ENCODE results near the gene RORB. TPM values are rescaled to one million over a fixed set of nuclear protein-coding genes. Genes with fewer than 3 reads are reported as not detected.

RORB gene
- total RNA-seq, 4 donors from 2014 or later = 0.04 to 0.19 (median 0.14) TPM

DNA sequence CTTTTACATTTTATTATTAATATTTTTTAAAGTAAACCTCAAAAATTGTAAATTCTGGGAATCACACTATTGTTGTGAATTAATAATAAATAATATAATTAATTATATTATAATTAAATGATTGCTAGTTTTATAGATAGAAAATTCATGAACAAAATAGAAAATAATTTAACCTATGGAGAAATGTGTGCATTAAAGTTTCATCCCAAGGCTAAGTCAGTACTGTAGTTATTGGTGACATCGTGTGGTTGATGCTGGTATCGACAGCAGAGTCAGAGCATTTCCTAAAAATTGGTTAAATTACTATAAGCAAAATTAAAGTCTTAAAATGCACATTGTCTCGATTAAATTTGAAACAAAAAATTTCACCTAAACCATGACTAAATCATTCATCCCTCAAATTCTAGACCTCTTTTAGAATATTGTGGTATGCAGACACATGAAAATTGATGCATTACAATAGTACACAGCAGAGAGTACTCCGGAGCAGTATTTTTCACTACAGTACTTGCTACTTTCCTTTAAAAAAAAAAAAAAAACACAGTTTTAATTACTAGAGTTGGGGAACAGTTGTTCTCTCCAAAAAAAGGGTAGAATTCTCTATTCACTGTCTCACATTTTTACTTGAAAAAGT, 73.9 kb downstream of the RORB start:
- intact Hi-C loops (cut with DNase I; ENCODE audit: low total_unique reads) = no loop called here
- no peak for DNase-seq (ENCODE audit: low spot score in 2 of 2)
- WGBS, 2 donors = 20 to 27% methylated on average over 4 of the region's 4 CpGs
- no peak for TF ChIP-seq POLR2A (IDR thresholded peaks at IDR 0.05)
- no peak overlapping the region for H3K4me3 ChIP-seq (ENCODE audit: low read depth, poor library complexity, severe bottlenecking)

- DNase-seq (ENCODE audit: low spot score in 2 of 2) = no peak
- 69 to 71% methylated on average over 8 of the region's 8 CpGs for WGBS, 2 donors
- TF ChIP-seq, protein P1, sequence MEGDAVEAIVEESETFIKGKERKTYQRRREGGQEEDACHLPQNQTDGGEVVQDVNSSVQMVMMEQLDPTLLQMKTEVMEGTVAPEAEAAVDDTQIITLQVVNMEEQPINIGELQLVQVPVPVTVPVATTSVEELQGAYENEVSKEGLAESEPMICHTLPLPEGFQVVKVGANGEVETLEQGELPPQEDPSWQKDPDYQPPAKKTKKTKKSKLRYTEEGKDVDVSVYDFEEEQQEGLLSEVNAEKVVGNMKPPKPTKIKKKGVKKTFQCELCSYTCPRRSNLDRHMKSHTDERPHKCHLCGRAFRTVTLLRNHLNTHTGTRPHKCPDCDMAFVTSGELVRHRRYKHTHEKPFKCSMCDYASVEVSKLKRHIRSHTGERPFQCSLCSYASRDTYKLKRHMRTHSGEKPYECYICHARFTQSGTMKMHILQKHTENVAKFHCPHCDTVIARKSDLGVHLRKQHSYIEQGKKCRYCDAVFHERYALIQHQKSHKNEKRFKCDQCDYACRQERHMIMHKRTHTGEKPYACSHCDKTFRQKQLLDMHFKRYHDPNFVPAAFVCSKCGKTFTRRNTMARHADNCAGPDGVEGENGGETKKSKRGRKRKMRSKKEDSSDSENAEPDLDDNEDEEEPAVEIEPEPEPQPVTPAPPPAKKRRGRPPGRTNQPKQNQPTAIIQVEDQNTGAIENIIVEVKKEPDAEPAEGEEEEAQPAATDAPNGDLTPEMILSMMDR (IDR thresholded peaks at IDR 0.05) = no peak
- no peak for TF ChIP-seq POLR2A (IDR thresholded peaks at IDR 0.05)
- H3K4me3 ChIP-seq (ENCODE audit: low read depth, poor library complexity, severe bottlenecking) = no peak overlapping the region
- intact Hi-C loops (cut with DNase I; ENCODE audit: low total_unique reads) = no loop called here
Observed at GRCh38 chr9:74573640-74574191, 76.6 kb downstream of the RORB start.

GRCh38 chr9:74576176-74576575, 79.0 kb downstream of the RORB start:
- DNase-seq (ENCODE audit: low spot score in 2 of 2) = no peak
- H3K4me3 ChIP-seq (ENCODE audit: low read depth, poor library complexity, severe bottlenecking) = no peak overlapping the region
- TF ChIP-seq, protein P1 (IDR thresholded peaks at IDR 0.05) = no peak
- TF ChIP-seq POLR2A (IDR thresholded peaks at IDR 0.05) = no peak
- WGBS, 2 donors = 63 to 74% methylated on average over 1 of the region's 1 CpG
- intact Hi-C loops (cut with DNase I; ENCODE audit: low total_unique reads) = no loop called here

DNA sequence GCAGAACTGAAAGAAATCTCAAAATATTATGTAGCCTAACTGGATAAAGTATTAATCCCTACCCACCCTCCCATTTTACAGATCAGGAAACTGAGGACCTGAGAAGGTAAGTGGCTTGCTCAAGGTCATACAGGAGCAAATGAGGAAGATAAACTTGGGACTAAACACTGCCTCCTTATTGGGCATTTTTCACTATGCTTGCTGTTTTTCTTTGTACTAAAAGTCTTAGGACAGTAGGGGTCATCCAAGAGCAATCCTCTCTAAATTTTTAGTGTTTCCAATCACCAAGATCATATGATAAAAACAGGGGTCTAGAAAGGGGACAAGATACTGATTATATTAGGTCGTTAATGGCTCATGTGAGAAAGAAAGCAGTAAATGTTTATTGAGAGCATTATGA, 80.8 kb downstream of the RORB start:
- intact Hi-C loops (cut with DNase I; ENCODE audit: low total_unique reads) = no loop called here
- TF ChIP-seq POLR2A (IDR thresholded peaks at IDR 0.05) = no peak
- TF ChIP-seq, protein P1 (IDR thresholded peaks at IDR 0.05) = no peak
- 38 to 46% methylated on average over 1 of the region's 1 CpG for WGBS, 2 donors
- H3K4me3 ChIP-seq (ENCODE audit: low read depth, poor library complexity, severe bottlenecking) = no peak overlapping the region
- DNase-seq (ENCODE audit: low spot score in 2 of 2) = no peak

DNA sequence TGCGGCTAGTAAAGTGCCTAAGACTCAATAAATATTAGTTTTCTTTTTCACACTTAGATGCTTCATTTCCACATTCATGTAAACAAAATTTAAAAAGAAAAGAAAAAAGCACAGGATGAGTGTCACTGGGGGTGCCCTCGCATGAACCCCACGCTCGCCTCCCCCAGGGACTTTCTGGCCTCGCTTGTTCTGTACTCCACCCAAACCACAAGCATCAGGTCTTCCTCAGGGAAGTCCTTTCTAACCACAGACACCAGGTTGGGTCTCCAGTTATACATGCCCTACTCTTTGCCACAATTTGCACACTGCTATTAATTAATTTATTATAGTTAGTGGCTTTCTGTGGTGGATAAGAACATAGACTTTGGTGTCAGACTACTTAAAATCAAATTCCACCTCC, 92.4 kb downstream of the RORB start:
- 74 to 79% methylated on average over 5 of the region's 5 CpGs for WGBS, 2 donors

GRCh38 chr9:74595286-74595685, 98.2 kb downstream of the RORB start:
- intact Hi-C loops (cut with DNase I; ENCODE audit: low total_unique reads) = no loop called here
- H3K4me3 ChIP-seq (ENCODE audit: low read depth, poor library complexity, severe bottlenecking) = no peak overlapping the region
- TF ChIP-seq, protein P1 (IDR thresholded peaks at IDR 0.05) = no peak
- TF ChIP-seq POLR2A (IDR thresholded peaks at IDR 0.05) = no peak
- no peak for DNase-seq (ENCODE audit: low spot score in 2 of 2)
- 54 to 73% methylated on average over 2 of the region's 2 CpGs for WGBS, 2 donors

More for the DNA sequence above, 92.4 kb downstream of the RORB start:
- TF ChIP-seq, protein P1 (IDR thresholded peaks at IDR 0.05) = no peak
- no peak for TF ChIP-seq POLR2A (IDR thresholded peaks at IDR 0.05)
- DNase-seq (ENCODE audit: low spot score in 2 of 2) = no peak
- intact Hi-C loops (cut with DNase I; ENCODE audit: low total_unique reads) = no loop called here
- H3K4me3 ChIP-seq (ENCODE audit: low read depth, poor library complexity, severe bottlenecking) = no peak overlapping the region
